ENCODE results near the gene SPEN. TPM values are rescaled to one million over a fixed set of nuclear protein-coding genes. Genes with fewer than 3 reads are reported as not detected.

Gene SPEN
- total and polyA plus RNA-seq, 9 of the 15 experiments (the other 6 are each of a cell fraction or from before 2014, with no cell fraction given): 5.7 to 87.5 (median 27.2) TPM

GRCh38 chr1:15848929-15849774, 1.6 kb downstream of the SPEN start (continued):
- TF ChIP-seq HNRNPL (IDR thresholded peaks at IDR 0.05; ENCODE audit: low read depth, low read length): no peak
- no peak for TF ChIP-seq NCOA2 (IDR thresholded peaks at IDR 0.05; ENCODE audit: partially characterized antibody in 2 of 2)
- TF ChIP-seq ZNF133 (CRISPR knock-in tag; IDR thresholded peaks at IDR 0.05): no peak
- no peak for TF ChIP-seq CBFA2T3 (IDR thresholded peaks at IDR 0.05)
- peak; percentile 38; the same call in 1 of the 2 replicates for TF ChIP-seq KAT8 (IDR thresholded peaks at IDR 0.05; ENCODE audit: low read depth)
- TF ChIP-seq, protein P1, sequence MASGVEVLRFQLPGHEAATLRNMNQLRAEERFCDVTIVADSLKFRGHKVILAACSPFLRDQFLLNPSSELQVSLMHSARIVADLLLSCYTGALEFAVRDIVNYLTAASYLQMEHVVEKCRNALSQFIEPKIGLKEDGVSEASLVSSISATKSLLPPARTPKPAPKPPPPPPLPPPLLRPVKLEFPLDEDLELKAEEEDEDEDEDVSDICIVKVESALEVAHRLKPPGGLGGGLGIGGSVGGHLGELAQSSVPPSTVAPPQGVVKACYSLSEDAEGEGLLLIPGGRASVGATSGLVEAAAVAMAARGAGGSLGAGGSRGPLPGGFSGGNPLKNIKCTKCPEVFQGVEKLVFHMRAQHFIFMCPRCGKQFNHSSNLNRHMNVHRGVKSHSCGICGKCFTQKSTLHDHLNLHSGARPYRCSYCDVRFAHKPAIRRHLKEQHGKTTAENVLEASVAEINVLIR (CRISPR knock-in tag; IDR thresholded peaks at IDR 0.05): no peak
- TF ChIP-seq SREBF1 (IDR thresholded peaks at IDR 0.05; ENCODE audit: borderline replicate concordance, low read depth, low read length): 0 out of 2 replicates have a peak, but pooled peaks have one; percentile 10
- no peak for TF ChIP-seq KLF1 (tag; IDR thresholded peaks at IDR 0.05)
- TF ChIP-seq ZNF41 (CRISPR knock-in tag; conservative IDR thresholded peaks at IDR 0.05): no peak
- no peak for TF ChIP-seq ZNF785 (CRISPR knock-in tag; IDR thresholded peaks at IDR 0.05)
- TF ChIP-seq MEF2A (IDR thresholded peaks at IDR 0.05; ENCODE audit: control insufficient read depth, low read depth, low read length): no peak
- TF ChIP-seq RBM15 (IDR thresholded peaks at IDR 0.05; ENCODE audit: insufficient read depth, low read length): no peak
- TF ChIP-seq TOE1 (IDR thresholded peaks at IDR 0.05; ENCODE audit: borderline replicate concordance): no peak
- no peak for TF ChIP-seq TOE1 (CRISPR knock-in tag; IDR thresholded peaks at IDR 0.05; ENCODE audit: borderline replicate concordance, low read depth)
- no peak for TF ChIP-seq MAFG (tag; conservative IDR thresholded peaks at IDR 0.05)
- TF ChIP-seq, protein P2, sequence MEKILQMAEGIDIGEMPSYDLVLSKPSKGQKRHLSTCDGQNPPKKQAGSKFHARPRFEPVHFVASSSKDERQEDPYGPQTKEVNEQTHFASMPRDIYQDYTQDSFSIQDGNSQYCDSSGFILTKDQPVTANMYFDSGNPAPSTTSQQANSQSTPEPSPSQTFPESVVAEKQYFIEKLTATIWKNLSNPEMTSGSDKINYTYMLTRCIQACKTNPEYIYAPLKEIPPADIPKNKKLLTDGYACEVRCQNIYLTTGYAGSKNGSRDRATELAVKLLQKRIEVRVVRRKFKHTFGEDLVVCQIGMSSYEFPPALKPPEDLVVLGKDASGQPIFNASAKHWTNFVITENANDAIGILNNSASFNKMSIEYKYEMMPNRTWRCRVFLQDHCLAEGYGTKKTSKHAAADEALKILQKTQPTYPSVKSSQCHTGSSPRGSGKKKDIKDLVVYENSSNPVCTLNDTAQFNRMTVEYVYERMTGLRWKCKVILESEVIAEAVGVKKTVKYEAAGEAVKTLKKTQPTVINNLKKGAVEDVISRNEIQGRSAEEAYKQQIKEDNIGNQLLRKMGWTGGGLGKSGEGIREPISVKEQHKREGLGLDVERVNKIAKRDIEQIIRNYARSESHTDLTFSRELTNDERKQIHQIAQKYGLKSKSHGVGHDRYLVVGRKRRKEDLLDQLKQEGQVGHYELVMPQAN (IDR thresholded peaks at IDR 0.05; ENCODE audit: borderline replicate concordance): no peak
- TF ChIP-seq, protein P3, sequence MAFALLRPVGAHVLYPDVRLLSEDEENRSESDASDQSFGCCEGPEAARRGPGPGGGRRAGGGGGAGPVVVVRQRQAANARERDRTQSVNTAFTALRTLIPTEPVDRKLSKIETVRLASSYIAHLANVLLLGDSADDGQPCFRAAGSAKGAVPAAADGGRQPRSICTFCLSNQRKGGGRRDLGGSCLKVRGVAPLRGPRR (CRISPR knock-in tag; IDR thresholded peaks at IDR 0.05): no peak
- TF ChIP-seq, protein P4, sequence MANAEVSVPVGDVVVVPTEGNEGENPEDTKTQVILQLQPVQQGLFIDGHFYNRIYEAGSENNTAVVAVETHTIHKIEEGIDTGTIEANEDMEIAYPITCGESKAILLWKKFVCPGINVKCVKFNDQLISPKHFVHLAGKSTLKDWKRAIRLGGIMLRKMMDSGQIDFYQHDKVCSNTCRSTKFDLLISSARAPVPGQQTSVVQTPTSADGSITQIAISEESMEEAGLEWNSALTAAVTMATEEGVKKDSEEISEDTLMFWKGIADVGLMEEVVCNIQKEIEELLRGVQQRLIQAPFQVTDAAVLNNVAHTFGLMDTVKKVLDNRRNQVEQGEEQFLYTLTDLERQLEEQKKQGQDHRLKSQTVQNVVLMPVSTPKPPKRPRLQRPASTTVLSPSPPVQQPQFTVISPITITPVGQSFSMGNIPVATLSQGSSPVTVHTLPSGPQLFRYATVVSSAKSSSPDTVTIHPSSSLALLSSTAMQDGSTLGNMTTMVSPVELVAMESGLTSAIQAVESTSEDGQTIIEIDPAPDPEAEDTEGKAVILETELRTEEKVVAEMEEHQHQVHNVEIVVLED (CRISPR knock-in tag; IDR thresholded peaks at IDR 0.05): no peak
- TF ChIP-seq ESRRB (CRISPR knock-in tag; IDR thresholded peaks at IDR 0.05; ENCODE audit: borderline replicate concordance): no peak
- TF ChIP-seq ZBTB1 (CRISPR knock-in tag; IDR thresholded peaks at IDR 0.05; ENCODE audit: borderline replicate concordance, low read depth): 0 out of 2 replicates have a peak, but pooled peaks have one; percentile 33
- no peak for TF ChIP-seq PPARD (CRISPR knock-in tag; IDR thresholded peaks at IDR 0.05)
- TF ChIP-seq E2F3 (CRISPR knock-in tag; IDR thresholded peaks at IDR 0.05): peak; percentile 48; the same call in 1 of the 2 replicates
- peak; percentile 67; the same call in 1 of the 2 replicates for TF ChIP-seq GATAD2B (IDR thresholded peaks at IDR 0.05; ENCODE audit: borderline replicate concordance)
- TF ChIP-seq SRSF9 (IDR thresholded peaks at IDR 0.05; ENCODE audit: borderline replicate concordance, low read depth, low read length): no peak

Data from K562 (cell line).